Activated CD4-positive, alpha-beta T cell treated with anti-CD3 and anti-CD28 coated beads for 4 hours (primary cell): ENCODE results near the gene SH3RF2.
"Not testable (repeated sequence)": the region's sequence is repeated elsewhere in the genome, so short reads cannot be mapped to it uniquely, and the experiment has no call there.

Experiments used
- DNase-seq, 2 donors: peaks; one replicate each; pipeline ENCODE4 v3.0.0-alpha.2; 2020

Gene SH3RF2, protein sequence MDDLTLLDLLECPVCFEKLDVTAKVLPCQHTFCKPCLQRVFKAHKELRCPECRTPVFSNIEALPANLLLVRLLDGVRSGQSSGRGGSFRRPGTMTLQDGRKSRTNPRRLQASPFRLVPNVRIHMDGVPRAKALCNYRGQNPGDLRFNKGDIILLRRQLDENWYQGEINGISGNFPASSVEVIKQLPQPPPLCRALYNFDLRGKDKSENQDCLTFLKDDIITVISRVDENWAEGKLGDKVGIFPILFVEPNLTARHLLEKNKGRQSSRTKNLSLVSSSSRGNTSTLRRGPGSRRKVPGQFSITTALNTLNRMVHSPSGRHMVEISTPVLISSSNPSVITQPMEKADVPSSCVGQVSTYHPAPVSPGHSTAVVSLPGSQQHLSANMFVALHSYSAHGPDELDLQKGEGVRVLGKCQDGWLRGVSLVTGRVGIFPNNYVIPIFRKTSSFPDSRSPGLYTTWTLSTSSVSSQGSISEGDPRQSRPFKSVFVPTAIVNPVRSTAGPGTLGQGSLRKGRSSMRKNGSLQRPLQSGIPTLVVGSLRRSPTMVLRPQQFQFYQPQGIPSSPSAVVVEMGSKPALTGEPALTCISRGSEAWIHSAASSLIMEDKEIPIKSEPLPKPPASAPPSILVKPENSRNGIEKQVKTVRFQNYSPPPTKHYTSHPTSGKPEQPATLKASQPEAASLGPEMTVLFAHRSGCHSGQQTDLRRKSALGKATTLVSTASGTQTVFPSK

DNA sequence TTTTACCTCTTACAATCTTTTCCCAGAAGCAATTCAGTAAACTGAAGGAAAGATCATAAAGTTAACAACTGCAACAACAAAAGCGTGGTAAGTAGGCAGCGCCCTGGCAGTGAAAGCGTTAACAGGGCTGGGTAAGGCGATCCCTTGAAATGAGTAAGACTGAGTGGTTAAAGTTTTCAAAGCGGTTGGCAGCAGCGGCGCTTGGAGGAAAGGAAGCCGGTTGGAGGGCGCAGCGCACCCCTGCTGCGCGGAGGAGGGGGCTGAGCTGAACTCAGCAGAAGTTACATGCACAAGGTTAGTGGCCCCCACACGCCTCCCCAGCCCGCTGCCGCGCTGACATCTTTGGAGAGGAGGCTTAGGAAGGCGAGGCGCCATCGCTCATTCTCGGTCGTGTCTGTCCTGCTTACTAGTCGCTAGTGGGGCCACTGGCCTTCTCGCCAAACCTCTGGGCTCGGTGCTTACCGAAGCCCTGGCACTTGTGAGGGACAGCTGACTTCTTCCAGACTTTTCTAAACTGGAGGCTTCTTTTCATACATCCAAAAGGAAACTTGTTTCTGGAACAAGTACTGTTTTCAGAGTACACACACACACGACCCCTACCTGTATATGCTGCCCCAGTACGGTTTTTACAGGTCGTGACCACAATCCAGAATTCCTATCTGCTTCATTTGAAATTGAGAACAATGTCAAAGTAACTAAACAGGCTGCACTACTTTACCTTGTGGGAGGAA, at the start of gene SH3RF2:
TSS of gene SH3RF2 (plus strand) at position 178 of the 731 bp plus-strand sequence. CDS start 1,351 bp downstream, outside the sequence.
- no peak for DNase-seq

DNA sequence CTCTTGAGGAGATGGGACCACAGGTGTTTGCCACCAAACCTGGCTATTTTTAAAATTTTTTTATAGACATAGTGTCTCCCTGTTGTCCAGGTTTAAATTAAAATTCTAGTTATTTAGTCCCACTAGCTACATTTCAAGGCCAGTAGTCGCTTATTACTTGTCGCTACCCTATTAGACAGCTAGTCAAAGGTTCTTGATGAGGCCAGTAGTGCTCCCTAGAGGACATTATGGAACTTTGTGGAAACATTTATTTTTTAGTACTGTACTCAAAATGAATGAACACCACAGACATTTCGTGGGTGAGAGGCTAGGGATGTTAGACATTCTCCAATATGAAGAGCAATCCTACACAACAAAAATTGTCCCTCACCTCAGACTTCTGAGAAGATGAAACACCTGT, 49.2 kb upstream of the SH3RF2 start:
- DNase-seq = no peak

DNA sequence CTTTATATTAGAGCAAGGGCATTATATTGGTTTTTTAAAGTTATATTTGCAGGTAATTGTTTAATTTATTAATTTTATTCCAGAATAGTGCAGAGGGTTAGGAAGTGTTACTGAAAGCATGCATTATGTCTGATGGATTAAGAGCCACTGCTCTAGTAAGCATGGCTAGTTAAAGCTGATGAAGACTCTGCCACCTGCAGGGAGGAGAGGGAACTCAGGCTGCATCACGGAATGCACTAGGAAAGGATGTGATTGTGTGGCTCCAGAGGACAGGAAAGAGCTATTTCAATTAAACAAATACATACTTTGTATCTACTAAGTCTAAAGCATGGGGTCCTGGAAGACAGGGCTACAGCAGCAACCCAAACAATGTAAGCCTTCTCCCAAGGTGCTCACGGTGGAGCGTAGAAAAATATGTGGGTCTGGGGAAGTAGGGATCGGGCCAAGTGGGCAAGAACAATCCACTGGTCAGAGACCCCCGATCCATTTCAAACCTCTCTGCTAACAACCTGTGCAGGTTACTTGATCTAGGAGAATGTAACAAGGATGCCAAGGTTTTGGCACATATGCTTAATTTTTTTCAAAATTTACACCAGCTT, 48.3 kb upstream of the SH3RF2 start:
- no peak for DNase-seq

DNA sequence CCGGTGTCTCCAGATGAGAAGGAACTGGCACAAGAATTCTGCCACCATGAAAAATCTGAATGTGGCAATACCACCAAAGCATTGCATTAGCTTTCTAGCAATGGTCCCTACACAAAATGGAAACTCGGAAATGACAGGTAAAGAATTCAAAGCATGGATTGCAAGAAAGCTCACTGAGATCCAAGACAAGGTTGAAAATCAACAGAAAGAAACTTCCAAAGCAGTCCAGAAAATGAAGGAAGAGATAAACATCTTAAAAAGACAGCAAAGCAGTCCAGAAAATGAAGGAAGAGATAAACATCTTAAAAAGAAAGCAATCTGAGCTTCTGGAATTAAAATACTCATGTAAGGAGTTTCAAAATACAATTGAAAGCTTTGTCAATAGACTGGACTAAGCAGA, 46.8 kb upstream of the SH3RF2 start:
- no peak for DNase-seq

DNA sequence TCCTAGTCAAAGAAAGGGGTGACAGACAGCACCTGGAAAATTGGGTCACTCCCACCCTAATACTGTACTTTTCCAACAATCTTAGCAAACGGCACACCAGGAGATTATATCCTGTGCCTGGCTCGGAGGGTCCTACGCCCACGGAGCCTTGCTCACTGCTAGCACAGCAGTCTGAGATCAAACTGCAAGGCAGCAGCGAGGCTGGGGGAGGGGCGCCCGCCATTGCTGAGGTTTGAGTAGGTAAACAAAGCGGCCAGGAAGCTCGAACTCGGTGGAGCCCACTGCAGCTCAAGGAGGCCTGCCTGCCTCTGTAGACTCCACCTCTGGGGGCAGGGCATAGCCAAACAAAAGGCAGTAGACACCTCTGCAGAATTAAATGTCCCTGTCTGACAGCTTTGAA, 45.0 kb upstream of the SH3RF2 start:
- DNase-seq = not testable (repeated sequence)

DNA sequence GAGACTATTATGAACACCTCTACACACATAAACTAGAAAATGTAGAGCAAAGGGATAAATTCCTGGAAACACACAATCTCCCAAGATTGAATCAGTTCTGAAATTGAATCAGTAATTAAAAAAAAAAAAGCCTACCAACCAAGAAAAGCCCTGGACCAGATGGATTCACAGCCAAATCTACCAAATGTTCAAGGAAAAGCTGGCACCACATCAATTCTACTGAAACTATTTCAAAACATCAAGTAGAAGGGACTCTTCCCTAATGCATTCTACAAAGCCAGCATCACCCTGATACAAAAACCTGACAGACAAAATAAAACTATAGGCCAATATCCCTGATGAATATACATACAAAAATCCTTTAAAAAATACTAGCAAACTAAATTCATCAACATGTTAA, 38.2 kb upstream of the SH3RF2 start:
- no peak for DNase-seq

DNA sequence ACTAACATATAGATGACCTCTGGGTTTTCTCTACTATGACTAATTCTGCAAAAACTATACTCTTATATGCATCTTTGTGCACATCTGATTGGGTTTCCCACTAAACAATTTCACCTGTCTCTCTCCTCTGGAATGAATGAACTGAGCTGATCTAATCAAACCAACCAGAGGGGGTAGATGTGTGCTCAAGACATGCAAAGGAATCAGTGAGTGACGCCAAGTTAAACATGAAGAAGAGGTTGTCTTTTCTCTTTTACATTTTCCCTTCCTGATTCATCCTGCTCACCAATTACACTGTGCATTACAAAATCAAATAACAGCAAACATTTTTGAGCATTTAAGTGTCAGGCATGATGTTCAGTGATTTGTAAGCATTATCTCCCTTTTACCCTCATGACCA, 34.0 kb upstream of the SH3RF2 start:
- no peak for DNase-seq

DNA sequence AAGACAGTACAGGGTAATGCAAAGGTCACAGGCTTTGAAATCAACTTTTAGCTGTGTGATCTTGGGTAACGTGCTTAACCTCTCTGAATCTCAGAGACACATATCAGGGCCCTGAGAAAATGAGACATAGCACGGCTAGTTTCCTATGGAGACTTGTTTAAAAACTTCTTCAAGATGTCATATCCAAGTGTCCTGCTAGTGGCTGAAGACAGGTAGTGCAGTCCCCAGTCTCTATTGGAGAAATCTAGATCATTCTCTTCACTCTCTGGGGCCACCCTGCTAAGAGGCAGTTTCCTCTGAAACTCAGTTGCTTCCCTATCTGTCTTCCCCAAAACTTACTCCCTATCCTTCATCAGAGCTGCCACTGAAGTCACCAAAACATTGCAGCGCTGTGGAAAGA, 33.3 kb upstream of the SH3RF2 start:
- DNase-seq = no peak

DNA sequence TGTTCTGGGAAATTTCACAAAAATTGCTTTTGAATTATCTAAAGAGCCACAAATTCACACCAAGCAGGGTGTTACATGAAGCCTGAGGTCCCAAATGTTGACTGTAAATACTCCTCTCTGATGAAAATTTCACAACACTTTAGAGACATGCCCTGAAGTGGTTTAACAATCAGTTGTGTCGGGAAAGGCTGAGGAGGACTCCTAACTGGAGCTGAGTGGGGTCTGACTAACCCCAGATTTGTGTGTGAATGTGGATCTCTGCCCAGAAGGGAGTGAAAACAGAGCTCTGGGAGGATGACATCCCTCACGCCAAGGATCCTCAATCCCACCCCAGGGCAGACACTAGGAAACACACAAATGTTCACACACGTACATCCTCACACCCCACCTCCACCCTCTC, 32.5 kb upstream of the SH3RF2 start:
- no peak for DNase-seq

DNA sequence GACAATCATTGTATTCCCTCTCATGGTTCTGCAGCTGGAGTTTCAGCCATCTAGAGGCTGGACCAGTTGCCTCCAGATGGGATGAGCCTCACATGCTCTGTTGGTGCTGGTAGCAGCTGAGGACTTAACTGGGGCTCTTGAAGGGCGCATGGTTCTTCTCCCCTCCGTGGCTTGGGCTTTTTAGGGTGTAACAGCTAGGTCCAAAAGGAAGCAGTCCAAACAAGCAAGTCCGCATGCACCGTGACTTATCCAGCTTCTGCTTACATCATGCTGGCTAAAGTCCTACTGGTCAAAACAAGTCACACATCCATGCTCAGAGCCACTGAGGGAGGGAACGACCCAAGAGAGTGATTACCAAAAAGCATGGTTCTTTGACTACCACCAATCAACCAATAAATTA, 31.6 kb upstream of the SH3RF2 start:
- DNase-seq = no peak

DNA sequence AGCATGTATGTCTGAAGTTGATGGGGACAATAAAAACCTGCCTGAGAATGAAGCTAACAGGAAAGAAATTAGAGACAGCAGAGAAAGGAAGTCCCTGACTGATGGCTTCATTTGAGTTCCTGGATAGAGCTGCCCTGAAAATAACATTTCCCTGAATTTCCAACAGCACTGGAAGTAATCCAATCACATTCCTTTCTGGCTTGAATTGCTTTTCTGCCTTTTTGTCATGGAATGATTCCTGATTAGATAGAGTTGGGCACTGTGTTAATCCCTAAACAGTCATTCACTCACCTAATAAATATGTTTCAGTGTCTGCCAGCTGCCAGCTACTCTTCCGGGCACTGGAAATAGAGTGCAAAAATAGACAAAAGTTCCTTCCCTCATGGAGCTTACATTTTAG, 30.0 kb upstream of the SH3RF2 start:
- DNase-seq = no peak

DNA sequence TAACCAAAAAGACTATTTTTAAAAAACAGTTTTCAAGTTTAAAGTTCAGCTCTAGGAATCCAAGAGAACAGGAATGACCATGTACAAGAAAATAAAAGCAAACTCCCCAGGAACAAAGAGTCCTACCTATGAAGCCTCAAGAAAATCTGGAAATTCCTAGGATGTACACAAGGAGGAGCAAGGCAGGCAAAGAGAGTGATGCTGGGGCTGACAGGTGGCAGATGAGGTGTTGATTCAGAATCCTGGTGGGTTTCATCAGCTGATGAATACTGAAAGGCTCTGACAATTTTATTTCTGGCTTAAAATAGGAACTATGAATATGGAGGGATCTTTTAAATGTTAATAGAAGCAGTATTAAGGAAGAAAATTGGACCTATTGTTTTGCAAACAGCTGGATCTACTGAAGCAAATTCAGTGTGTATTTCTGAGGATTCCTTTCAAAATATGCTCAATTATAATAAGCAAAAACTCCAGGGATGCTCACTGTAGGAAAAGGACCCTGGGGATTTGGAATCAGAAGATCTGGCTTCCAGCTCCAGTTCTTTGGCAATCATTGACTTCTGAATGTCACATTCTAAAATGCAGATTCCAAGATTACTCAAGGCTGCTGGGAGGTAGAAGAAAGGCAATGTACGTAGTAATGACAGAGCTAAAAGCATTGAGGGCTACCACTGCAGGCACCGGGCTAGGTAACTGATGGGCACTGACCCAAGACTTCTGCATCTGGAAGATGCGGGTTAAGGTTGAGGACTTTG, 28.0 kb upstream of the SH3RF2 start:
- no peak for DNase-seq

DNA sequence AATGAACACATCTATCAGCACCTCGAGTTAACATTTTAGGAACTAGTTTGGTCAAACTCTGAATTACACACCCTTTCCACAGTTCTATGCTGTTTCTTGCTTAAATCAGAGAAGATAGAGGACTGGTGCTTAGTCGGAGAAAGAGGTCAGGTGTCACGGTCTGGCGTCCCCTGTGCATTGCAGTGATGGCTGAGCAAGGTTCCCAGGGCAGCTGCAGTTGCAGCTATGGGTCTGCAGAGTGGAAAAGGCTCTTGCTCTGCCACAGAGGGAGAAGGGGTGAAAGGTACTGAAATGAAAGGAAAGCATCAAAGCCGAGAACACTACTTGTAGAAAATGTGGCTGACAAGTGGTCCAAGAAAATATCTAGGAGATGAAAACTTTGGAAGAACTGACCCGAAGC, 25.2 kb upstream of the SH3RF2 start:
- no peak for DNase-seq

DNA sequence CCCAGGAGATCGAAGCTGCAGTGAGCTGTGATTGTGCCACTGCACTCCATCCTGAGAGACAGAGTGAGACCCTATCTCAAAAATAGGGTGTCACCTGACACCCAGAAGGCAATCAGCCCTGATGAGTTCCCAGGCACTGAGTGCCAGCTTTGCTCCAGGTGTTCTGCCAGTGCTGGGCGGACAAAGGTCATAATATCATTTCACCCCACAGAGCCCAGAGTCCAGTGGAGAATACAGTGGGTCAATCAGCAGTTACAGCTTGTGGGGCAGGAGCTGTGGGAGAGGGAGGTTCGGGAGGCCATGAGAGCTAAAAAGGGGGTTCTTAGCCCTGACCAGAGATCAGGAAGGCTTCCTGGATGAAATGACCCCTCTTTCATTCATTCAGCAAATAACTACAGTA, 24.4 kb upstream of the SH3RF2 start:
- DNase-seq = no peak

DNA sequence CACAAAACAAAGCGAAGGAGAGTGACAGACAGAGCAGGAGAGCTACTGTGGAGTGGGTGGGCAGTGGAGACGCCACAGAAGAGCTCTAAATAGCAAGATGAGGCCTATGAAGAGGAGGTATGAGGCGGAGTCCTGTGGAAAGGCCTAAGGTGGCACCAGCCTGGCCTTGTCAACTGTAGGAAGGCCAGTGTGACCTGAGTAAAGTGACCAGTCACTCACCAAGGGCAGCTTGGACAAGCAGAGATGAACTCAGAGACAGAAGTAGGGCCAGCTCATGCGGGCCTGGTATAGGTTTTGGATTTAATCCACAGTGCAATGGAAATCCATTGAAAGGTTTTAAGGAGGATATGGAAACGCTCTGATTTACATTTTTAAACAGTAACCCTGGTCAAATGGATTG, 23.8 kb upstream of the SH3RF2 start:
- no peak for DNase-seq

DNA sequence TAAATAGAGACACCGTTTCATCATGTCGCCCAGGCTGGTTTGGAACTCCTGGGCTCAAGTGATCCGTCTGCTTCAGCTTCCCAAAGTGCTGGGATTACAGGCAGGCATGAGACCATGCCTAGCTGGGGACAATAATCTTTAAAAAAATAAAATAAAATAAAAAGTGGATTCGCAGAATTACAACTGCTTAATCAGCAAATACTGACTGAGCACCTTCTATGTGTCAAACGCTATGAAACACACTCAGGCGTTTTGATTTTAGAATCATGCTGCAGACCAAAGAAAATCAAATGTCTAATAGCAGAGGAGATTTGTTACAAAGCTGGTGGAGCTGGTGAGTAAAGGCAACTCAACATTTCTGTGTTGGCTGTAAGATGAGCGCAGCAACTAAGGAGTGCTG, 22.7 kb upstream of the SH3RF2 start:
- DNase-seq = no peak

DNA sequence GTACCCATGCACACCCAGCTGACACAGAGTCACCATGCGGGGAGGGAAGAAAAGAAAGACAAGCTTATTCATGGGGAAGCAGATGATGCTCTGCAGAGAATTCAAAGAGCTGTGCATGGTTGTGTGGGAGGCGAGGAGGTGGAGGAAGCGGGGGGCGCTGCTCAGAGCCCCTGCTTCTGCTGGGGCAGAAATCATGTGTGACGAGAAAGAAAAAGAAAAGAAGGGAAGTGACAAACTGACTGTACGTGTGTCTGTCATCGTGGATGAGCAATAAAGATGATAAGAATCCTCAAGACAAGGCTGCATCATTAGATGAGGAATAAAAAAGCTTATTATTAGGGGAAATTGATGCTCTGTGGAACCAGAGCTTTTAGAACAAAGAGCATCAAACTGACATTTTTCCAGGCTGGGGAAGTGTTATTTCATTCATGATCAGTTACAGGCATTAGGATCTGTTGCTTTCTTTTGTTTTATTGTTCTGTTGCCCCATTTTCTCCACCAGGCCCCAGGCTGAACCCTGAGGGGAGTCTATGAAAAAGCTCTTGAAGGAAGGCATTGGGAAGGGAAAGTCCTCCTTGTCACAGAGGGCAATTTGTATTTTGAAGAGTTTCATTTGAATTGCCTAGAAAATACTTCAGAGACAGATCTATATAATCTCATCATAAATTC, 20.3 kb upstream of the SH3RF2 start:
- no peak for DNase-seq

DNA sequence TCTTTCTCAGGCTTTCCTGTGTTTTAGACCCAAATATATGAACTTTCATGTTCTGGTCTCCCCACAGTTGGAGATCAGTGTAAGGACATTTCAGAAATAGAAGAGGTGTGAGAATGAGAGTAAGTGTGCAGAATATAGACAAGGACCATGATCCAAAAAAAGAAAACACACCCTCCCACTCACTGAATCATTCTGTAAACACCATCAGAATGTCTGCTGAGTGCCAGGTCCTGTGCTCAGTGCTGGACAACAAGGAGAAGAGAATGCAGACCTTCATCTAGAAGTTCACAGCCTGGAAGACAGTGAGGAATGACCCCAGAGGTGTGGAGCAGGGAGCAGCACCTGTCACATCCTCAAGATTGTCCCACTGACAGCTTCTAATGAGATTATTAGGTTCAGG, 19.1 kb upstream of the SH3RF2 start:
- DNase-seq = no peak

DNA sequence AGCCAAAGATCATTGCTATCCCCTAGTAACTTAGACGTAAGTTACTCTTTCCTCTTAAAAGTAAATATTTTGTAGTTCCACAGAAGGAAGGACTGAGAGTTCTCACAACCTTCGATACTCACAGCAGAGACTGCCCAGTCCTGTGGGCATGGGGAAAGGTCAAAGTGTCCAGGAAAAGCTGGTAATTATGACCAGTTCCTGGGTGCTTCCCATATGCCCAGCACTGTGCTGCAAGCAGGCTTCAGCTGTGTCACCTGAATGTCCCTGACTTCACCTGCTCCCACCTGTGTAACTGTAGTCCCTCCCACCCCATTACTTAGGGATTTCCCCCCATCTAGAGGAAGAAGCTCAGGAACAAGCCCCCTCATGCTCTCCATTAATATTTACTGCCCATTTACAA, 18.0 kb upstream of the SH3RF2 start:
- DNase-seq = no peak

DNA sequence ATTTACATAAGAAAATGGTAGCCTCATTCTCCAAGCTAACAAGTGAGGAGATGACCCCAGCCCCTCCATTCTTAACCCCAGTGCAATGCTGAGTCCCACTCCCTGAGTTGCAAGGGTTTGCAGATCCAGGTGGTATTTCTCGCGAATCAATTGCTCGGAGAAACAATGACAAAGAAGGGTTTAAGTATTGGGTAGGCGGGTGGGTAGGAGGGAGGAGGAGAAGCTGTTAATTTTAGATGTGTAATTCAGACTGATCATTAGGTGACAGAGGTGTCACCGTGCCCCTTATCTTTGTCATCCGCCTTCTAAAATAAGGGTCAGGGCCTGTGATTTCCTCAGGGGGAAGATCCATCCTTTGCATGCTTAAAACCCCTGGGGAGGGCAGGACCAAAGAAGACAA, 17.0 kb upstream of the SH3RF2 start:
- DNase-seq = no peak

DNA sequence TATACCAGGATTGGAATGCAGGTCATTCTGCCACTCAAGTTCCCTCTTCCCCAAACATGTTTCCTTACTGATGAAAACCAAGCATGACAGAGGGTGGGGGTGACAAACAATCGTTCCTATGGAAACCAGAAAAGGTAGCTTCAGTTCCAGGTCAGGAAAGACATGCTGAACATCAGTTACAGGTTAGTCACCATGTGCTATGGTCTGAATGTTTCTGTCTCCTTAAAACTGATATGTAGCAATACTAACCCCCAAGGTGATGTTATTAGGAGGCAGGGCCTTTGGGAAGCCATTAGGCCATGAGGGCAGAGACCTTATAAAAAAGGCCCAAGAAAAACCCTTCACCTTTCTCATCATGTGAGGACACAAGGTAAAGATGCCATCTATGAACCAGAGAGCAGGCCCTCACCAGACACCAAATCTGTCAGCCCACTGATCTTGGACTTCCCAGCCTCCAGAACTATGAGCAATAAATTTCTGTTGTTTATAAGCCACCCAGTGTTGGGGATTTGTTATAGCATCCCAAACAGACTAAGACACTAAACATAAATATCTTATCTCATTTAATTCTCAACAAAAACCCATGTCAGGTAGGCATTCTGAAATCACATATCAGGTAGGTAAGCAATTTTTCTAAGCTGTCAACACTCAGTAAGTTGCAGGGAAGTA, 15.7 kb upstream of the SH3RF2 start:
- no peak for DNase-seq

DNA sequence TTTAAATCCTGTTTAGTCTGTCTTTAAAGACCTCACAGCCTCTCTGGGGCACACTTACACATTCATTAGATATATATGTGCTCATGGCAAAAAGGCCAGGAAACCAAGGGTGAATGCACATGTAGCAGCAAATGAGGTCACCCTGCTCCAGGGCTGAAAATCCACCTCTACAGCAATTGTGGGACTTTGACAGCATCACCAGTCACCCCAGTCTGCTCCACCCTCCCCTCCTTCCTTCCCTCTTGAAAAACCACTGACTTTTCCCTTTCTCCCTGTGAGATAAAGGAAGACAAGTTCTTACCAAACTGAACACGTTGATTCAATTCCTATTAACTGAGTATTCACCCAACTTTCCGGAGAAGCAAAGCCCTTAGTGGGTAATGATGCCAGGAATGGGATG, 15.2 kb upstream of the SH3RF2 start:
- DNase-seq = no peak
